Lower lobe of right lung (tissue), 2 donors: Measurements from ENCODE around the gene KRT81. TPM values are rescaled to one million over a fixed set of nuclear protein-coding genes. Genes with fewer than 3 reads are reported as not detected.

Experiments used
- ATAC-seq, 2 donors: fragments of 200-7000 bp; cut with Tn5 transposase; one replicate each; pipeline ENCODE4 v1.9.1; 2020 to 2022; ENCODE audit warnings: mild to moderate bottlenecking in 2 of 2, moderate library complexity in 2 of 2
- DNase-seq: peaks from one replicate; pipeline ENCODE4 v3.0.0-alpha.2; 2020
- H3K27ac ChIP-seq: fragments of 200-600 bp; one replicate; pipeline ENCODE4 v1.8.0; 2022
- H3K27me3 ChIP-seq: fragments of 200-600 bp; one replicate; pipeline ENCODE4 v1.8.0; 2022; ENCODE audit warnings: low read depth
- H3K36me3 ChIP-seq: fragments of 200-600 bp; one replicate; pipeline ENCODE4 v1.8.0; 2022; ENCODE audit warnings: mild to moderate bottlenecking
- H3K4me1 ChIP-seq: fragments of 200-600 bp; one replicate; pipeline ENCODE4 v1.8.0; 2022
- H3K4me3 ChIP-seq: fragments of 200-600 bp; one replicate; pipeline ENCODE4 v1.8.0; 2022; ENCODE audit warnings: mild to moderate bottlenecking
- H3K9me3 ChIP-seq: fragments of 200-600 bp; one replicate; pipeline ENCODE4 v1.8.0; 2022
- intact Hi-C: fragments of 100-400 bp; cut with DNase I; formaldehyde crosslinking; loops from one replicate; pipeline ENCODE4 v1.11.0; 2022
- total RNA-seq: library from RNA; stranded (reverse); fragmentation: NEBNext Ultra II Directional; extraction: Animal tissue kit (Norgen Biotek cat#: 25700); gene quantifications from one replicate; pipeline ENCODE4 v1.2.1, GENCODE V29; 2021
- TF ChIP-seq, protein P1 (sequence below): fragments of 200-600 bp; IDR thresholded peaks from one replicate; pipeline ENCODE4 v1.8.0; 2022; ENCODE audit warnings: antibody characterized with exemption, mild to moderate bottlenecking
- donor health status: DM: no; HTN: yes; CAD: no; lungs with severe emphysema.

Gene KRT81
- total RNA-seq, 1 donor from 2014 or later = not detected

DNA sequence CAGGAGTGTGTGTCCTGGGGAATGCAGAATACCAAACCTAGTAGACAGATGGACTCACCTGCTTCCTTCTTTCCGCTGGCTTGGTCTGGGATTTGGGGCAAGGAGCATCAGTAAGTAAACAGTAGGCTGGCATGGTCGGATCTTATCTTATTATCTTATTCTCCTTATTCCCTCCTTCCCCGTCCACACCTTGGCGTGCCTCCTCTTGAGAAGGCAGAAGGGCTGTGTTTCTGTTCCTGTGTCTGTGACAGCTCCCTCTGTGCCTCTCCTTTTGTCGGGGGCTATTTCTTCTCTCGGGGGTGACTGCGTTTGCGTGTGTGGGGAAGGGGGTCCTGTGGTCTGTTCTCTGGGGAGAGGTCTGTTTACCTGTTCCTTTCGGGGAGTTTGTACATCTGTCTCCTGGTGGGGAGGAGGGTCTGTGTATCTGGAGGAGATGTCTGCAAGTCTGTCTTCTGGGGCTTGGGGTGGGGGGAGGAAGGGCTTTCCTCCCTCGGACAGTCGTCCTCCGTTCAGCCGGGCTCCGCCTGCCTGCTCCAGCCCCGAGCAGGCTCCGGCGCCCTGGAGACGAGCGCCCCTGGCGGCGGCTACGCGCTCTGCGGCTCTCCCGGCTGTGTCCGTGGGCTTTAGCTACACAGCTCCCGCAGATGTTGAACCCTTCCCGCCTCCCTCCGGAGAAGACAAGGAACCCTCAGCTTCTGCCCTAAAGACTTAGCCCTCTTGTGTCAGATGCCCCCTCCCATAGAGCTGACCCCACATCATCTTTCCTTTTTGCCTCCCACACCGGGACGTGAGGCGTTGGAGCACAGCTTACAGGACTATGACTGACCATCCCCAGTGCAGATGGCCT, 12.5 kb downstream of the KRT81 start:
- intact Hi-C loops = no loop called here
- H3K36me3 ChIP-seq = no peaks in the 10 kb centered on the region
- TF ChIP-seq, protein P1, sequence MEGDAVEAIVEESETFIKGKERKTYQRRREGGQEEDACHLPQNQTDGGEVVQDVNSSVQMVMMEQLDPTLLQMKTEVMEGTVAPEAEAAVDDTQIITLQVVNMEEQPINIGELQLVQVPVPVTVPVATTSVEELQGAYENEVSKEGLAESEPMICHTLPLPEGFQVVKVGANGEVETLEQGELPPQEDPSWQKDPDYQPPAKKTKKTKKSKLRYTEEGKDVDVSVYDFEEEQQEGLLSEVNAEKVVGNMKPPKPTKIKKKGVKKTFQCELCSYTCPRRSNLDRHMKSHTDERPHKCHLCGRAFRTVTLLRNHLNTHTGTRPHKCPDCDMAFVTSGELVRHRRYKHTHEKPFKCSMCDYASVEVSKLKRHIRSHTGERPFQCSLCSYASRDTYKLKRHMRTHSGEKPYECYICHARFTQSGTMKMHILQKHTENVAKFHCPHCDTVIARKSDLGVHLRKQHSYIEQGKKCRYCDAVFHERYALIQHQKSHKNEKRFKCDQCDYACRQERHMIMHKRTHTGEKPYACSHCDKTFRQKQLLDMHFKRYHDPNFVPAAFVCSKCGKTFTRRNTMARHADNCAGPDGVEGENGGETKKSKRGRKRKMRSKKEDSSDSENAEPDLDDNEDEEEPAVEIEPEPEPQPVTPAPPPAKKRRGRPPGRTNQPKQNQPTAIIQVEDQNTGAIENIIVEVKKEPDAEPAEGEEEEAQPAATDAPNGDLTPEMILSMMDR = peak; percentile 99
- H3K27ac ChIP-seq = peak overlapping the region; percentile 82
- DNase-seq = peak; percentile 88
- ATAC-seq = peak; percentile 89 to 90
- H3K4me3 ChIP-seq = no peak overlapping the region
- peaks cover 30% of the 10 kb centered on the region for H3K4me1 ChIP-seq
- peaks cover 7% of the 10 kb centered on the region for H3K27me3 ChIP-seq
- no peaks in the 10 kb centered on the region for H3K9me3 ChIP-seq

DNA sequence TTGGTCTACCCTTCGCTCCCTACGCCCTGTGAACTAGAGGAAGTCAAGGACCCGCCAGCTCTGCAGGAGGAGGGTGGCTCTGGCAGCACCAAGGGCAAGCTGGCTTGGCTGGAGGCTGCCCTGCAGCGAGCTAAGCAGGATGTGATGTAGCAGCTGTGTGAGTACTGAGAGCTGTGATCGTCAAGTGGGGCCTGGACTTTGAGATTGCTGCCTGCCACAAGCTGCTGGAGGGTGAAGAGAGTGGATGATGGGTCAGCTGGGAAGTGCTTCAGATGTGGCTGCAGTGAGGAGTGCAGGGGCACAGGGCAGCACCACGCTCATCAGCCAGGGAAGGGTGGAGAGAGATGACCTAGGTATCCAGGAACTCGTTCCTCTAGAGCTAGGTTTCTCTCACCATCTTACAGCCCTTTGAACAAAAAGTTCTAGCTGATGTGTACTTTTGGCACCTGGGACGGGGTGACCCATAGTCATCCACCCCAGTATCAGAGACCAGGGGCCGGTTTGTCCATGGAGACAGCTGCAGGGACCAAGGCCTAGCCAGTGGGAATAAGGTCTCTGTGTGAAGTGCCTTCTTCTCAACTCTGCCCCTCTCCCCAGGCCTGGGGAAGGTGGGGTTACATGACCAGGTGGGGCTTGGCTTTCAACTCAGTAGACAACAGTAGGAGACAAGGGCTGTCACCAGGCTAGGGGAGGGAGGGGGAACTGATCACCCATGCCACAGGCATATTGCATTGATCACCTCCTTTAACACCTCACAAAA, 13.7 kb downstream of the KRT81 start:
- intact Hi-C loops = no loop called here

GRCh38 chr12:52275686-52276085, 15.6 kb downstream of the KRT81 start:
- H3K27ac ChIP-seq = no peak overlapping the region
- H3K4me3 ChIP-seq = no peak overlapping the region
- H3K9me3 ChIP-seq = no peaks in the 10 kb centered on the region
- ATAC-seq (no peak), DNase-seq (no peak)
- H3K27me3 ChIP-seq = peaks cover 7% of the 10 kb centered on the region
- intact Hi-C loops = no loop called here
- H3K36me3 ChIP-seq = no peaks in the 10 kb centered on the region
- peaks cover 22% of the 10 kb centered on the region for H3K4me1 ChIP-seq
- TF ChIP-seq, protein P1 = no peak

More for the DNA sequence above, 13.7 kb downstream of the KRT81 start:
- Histone ChIP-seq H3K36me3 (no peaks in the 10 kb centered on the region), H3K4me1 (peaks cover 30% of the 10 kb centered on the region), H3K4me3 (no peak overlapping the region), H3K9me3 (no peaks in the 10 kb centered on the region), H3K27ac (no peak overlapping the region), H3K27me3 (peaks cover 7% of the 10 kb centered on the region)
- DNase-seq (no peak), ATAC-seq (no peak)
- TF ChIP-seq, protein P1 = no peak

- no peak within 1 kb of the TSS for H3K27ac ChIP-seq
- DNase-seq (no peak), ATAC-seq (no peak)
- peaks cover 7% of the 10 kb centered on the region for H3K27me3 ChIP-seq
- intact Hi-C loops = no loop called here
- TF ChIP-seq, protein P1 = no peak
- H3K4me3 ChIP-seq = no peak within 1 kb of the TSS
- H3K4me1 ChIP-seq = peaks cover 11% of the 10 kb centered on the region
- H3K9me3 ChIP-seq = no peaks in the 10 kb centered on the region
- H3K36me3 ChIP-seq = no peaks in the 10 kb centered on the region
Observed at GRCh38 chr12:52274521-52275120, 16.7 kb downstream of the KRT81 start, which contains the start of gene KRT86. KRT86 (plus strand) TSS chr12:52274645; CDS start chr12:52301917, 27,272 bp downstream.

GRCh38 chr12:52271158-52271557, 20.2 kb downstream of the KRT81 start:
- DNase-seq (no peak), ATAC-seq (no peak)
- no peak overlapping the region for H3K4me3 ChIP-seq
- H3K4me1 ChIP-seq = no peaks in the 10 kb centered on the region
- H3K36me3 ChIP-seq = no peaks in the 10 kb centered on the region
- intact Hi-C loops = no loop called here
- no peak overlapping the region for H3K27ac ChIP-seq
- TF ChIP-seq, protein P1 = no peak
- H3K9me3 ChIP-seq = no peaks in the 10 kb centered on the region
- no peaks in the 10 kb centered on the region for H3K27me3 ChIP-seq
